Measurements from ENCODE around the gene PCTP. TPM values are rescaled to one million over a fixed set of nuclear protein-coding genes. Genes with fewer than 3 reads are reported as not detected.

PCTP gene
- total RNA-seq, 1 donor from 2014 or later = 17.8 TPM

DNA sequence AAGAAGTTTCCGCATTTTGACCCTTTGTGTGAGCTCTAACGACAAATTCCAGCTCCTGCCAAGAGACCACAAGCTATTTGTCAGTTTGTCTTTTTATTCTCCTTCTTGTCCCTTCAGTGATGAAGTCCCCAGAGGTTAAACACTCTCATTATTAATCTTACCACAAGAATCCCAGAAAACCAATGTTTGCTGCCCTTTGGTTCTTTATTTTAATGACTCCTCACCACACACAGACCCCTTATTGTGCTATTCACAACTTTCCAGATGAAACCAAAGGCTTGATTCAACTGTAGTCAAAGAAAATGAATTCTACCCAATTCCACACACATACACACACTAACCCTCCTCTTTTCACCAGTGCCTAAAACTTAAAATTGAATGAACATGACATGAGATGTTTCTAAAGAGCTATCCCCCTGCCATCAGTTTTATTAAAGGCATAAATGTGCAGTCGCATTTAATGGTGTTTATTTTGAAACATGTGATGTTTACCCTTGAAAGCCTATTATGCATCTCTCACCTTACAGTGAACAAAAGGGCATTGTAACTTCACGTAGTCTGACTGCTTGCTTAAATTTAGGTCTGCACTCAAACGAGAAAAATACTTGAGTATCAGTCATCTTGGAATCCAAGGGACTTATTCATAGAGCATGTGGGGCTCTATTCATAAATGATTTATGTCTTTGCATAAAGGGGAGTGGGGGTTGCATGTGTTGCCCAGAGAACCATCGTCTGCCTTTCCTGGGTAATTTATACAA, 44.1 kb downstream of the PCTP start:
- Histone ChIP-seq H3K9me3 (peaks cover 0 to 6% of the 10 kb centered on the region in 2 donors), H3K36me3 (no peaks in the 10 kb centered on the region), H3K4me1 (no peaks in the 10 kb centered on the region), H3K4me3 (no peak overlapping the region), H3K27ac (no peak overlapping the region), H3K27me3 (no peaks in the 10 kb centered on the region)
- TF ChIP-seq, protein P1, sequence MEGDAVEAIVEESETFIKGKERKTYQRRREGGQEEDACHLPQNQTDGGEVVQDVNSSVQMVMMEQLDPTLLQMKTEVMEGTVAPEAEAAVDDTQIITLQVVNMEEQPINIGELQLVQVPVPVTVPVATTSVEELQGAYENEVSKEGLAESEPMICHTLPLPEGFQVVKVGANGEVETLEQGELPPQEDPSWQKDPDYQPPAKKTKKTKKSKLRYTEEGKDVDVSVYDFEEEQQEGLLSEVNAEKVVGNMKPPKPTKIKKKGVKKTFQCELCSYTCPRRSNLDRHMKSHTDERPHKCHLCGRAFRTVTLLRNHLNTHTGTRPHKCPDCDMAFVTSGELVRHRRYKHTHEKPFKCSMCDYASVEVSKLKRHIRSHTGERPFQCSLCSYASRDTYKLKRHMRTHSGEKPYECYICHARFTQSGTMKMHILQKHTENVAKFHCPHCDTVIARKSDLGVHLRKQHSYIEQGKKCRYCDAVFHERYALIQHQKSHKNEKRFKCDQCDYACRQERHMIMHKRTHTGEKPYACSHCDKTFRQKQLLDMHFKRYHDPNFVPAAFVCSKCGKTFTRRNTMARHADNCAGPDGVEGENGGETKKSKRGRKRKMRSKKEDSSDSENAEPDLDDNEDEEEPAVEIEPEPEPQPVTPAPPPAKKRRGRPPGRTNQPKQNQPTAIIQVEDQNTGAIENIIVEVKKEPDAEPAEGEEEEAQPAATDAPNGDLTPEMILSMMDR (IDR thresholded peaks at IDR 0.05) = no peak
- DNase-seq (ENCODE audit: low spot score in 2 of 2) = no peak
- intact Hi-C loops (cut with DNase I) = no loop called here

- peaks cover 0 to 3% of the 10 kb centered on the region in 2 donors for H3K9me3 ChIP-seq
- H3K4me3 ChIP-seq = no peak overlapping the region
- TF ChIP-seq, protein P1 (IDR thresholded peaks at IDR 0.05) = no peak
- intact Hi-C loops (cut with DNase I) = no loop called here
- no peaks in the 10 kb centered on the region for H3K27me3 ChIP-seq
- no peaks in the 10 kb centered on the region for H3K36me3 ChIP-seq
- no peak overlapping the region for H3K27ac ChIP-seq
- no peak for DNase-seq (ENCODE audit: low spot score in 2 of 2)
- no peaks in the 10 kb centered on the region for H3K4me1 ChIP-seq
Observed at GRCh38 chr17:55806745-55807495, 56.1 kb downstream of the PCTP start.

DNA sequence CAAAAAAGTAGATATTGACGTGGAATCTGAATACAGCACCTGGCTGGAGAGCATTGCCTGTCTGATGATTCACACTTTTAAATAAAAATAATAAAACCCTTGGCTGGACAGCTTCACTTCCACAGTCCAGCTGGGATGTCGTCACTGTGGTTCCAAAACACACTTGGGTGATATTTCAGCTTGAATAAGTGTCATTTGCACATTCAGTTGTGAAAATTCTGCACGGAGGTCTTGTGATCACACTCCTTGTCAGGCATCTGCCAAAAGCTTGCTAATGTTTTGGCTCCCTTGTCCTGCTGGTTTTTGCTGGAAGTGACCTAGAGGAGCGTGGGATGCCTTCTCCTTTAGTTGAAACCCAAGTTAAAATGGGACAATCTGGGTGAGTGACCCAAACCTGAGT, 60.7 kb downstream of the PCTP start:
- no peaks in the 10 kb centered on the region for H3K27me3 ChIP-seq
- DNase-seq (ENCODE audit: low spot score in 2 of 2) = no peak
- TF ChIP-seq, protein P1 (IDR thresholded peaks at IDR 0.05) = no peak
- H3K36me3 ChIP-seq = no peaks in the 10 kb centered on the region
- H3K4me1 ChIP-seq = no peaks in the 10 kb centered on the region
- no peaks in the 10 kb centered on the region for H3K9me3 ChIP-seq
- no peak overlapping the region for H3K27ac ChIP-seq
- intact Hi-C loops (cut with DNase I) = no loop called here
- no peak overlapping the region for H3K4me3 ChIP-seq

DNA sequence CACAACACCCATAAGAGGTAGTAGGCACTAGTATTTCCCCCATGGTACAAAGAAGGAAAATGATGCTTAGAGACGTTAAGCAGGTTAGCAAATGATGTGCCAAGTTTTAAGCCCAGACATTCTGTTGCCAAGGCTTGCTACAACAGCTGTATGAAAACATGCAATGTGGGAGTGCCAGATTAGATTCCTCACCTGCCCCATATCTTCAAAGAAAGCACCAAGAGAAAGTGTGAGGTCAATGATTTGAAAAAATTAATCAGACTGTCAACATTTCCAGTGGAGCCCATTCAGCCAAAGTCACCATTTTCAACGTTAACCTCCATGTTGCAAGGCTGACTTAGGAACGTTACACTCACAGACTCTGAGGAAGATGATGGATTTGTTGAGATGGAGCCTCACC, 61.5 kb downstream of the PCTP start:
- H3K4me1 ChIP-seq = no peaks in the 10 kb centered on the region
- no peak for DNase-seq (ENCODE audit: low spot score in 2 of 2)
- no peak overlapping the region for H3K4me3 ChIP-seq
- H3K27me3 ChIP-seq = no peaks in the 10 kb centered on the region
- TF ChIP-seq, protein P1 (IDR thresholded peaks at IDR 0.05) = no peak
- intact Hi-C loops (cut with DNase I) = no loop called here
- no peaks in the 10 kb centered on the region for H3K36me3 ChIP-seq
- no peak overlapping the region for H3K27ac ChIP-seq
- H3K9me3 ChIP-seq = no peaks in the 10 kb centered on the region

DNA sequence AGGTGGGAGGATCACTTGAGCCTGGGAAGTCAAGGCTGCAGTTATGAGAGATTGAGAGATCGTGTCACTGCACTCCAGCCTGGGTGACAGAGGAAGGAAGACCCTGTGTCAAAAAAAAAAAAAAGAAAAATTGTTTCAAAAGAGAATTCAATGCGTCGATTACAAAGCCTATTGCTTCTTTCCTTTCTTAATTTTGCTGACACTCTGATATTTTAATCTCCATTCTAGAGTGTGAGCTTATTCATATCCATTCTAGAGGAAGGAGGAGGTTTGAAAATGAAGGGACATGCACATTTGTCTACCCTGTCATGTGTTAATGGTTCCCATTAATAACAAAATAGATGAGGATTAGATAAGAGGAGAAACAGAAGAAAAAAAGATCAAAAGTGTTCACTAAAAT, 63.1 kb downstream of the PCTP start:
- intact Hi-C loops (cut with DNase I) = no loop called here
- Histone ChIP-seq H3K27ac (no peak overlapping the region), H3K36me3 (no peaks in the 10 kb centered on the region), H3K9me3 (no peaks in the 10 kb centered on the region), H3K27me3 (no peaks in the 10 kb centered on the region), H3K4me3 (no peak overlapping the region), H3K4me1 (no peaks in the 10 kb centered on the region)
- no peak for DNase-seq (ENCODE audit: low spot score in 2 of 2)
- TF ChIP-seq, protein P1 (IDR thresholded peaks at IDR 0.05) = no peak
